ENCODE data around the gene EIF4E3. TPM values are rescaled to one million over a fixed set of nuclear protein-coding genes. Genes with fewer than 3 reads are reported as not detected.

Gene EIF4E3
- total and polyA plus RNA-seq, 2 of the 13 experiments (the other 11 are each of a cell fraction or from before 2014, with no cell fraction given) = 0.07 to 0.15 TPM

DNA sequence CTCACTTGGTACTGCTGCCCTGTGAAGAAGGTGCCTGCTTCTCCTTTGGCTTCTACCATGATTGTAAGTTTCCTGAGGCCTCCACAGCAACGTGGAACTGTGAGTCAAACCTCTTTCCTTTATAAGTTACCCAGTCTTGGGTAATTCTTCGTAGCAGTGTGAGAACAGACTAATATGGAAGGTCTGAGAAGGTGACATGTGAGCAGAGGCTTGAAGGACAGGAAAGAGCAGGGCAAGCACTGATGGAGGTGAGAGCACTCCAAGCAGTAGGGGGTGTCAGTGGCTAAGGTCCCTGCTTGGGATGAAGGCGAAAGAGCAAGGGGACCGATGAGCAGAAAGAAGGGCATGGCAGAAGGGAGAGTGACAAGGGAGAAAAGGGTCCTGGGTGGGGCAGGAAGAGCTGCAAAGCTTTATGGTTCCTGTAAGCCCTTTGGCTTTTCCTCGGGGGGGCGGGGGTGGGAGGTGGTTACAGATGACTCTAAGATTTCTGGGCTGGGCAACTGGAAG, 3.5 kb downstream of the EIF4E3 start (continued):
- no peak for TF ChIP-seq ZNF556 (CRISPR knock-in tag; IDR thresholded peaks at IDR 0.05; ENCODE audit: borderline replicate concordance)
- no peak for TF ChIP-seq RELA (CRISPR knock-in tag; IDR thresholded peaks at IDR 0.05)

- intact Hi-C loops (cut with micrococcal nuclease; ENCODE audit: unreplicated experiment) (no loop called here), in situ Hi-C loops (cut with HindIII; ENCODE audit: extremely low pct_ligation_motif_present, low pct_unique_long_range_greater_than_20kb) (loop anchor here (5.0 to 25.0 kb wide), 3 partner anchors 136 to 1366 kb away; no protein-coding TSS in a partner anchor)
- no peaks in the 10 kb centered on the region for H3K79me2 ChIP-seq (ENCODE audit: insufficient read depth, low read length)
- DNase-seq (ENCODE audit: low spot score) = no peak
- ChIA-PET CTCF (ENCODE audit: low intra/inter-chr PET ratio, low total read pairs) (no interaction called here), POLR2A (no interaction called here)
- TF ChIP-seq MYC (CRISPR knock-in tag; IDR thresholded peaks at IDR 0.05; ENCODE audit: borderline replicate concordance) (no peak), ZNF253 (CRISPR knock-in tag; IDR thresholded peaks at IDR 0.05; ENCODE audit: borderline replicate concordance) (no peak), EZH2 (conservative IDR thresholded peaks at IDR 0.05; ENCODE audit: low read depth, low read length) (no peak), ZNF558 (CRISPR knock-in tag; IDR thresholded peaks at IDR 0.05; ENCODE audit: borderline replicate concordance) (no peak), XBP1 (CRISPR knock-in tag; IDR thresholded peaks at IDR 0.05) (no peak), KDM4B (CRISPR knock-in tag; IDR thresholded peaks at IDR 0.05) (no peak)
- TF ChIP-seq, protein P1, sequence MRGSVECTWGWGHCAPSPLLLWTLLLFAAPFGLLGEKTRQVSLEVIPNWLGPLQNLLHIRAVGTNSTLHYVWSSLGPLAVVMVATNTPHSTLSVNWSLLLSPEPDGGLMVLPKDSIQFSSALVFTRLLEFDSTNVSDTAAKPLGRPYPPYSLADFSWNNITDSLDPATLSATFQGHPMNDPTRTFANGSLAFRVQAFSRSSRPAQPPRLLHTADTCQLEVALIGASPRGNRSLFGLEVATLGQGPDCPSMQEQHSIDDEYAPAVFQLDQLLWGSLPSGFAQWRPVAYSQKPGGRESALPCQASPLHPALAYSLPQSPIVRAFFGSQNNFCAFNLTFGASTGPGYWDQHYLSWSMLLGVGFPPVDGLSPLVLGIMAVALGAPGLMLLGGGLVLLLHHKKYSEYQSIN (CRISPR knock-in tag; IDR thresholded peaks at IDR 0.05; ENCODE audit: borderline replicate concordance) = no peak
- no peak overlapping the region for H2AFZ ChIP-seq (ENCODE audit: low read length)
- H3K27me3 ChIP-seq (ENCODE audit: control insufficient read depth in 1 of 2, insufficient read depth in 2 of 2, low read length in 2 of 2) = peaks cover 7 to 45% of the 10 kb centered on the region in 2 experiments; a peak in 4 of 5 replicates
- no TSS peak for BruUV-seq (replicated peaks)
- H3K36me3 ChIP-seq (replicated peaks in 1 of 2; ENCODE audit: control insufficient read depth in 1 of 2, insufficient read depth in 2 of 2, low read length in 2 of 2) = no peaks in the 10 kb centered on the region
- no peak overlapping the region for H3K9ac ChIP-seq (ENCODE audit: insufficient read depth, low read depth, low read length)
- no peak overlapping the region for H3K27ac ChIP-seq (ENCODE audit: extremely low read length, insufficient read depth, low read length)
- no peaks in the 10 kb centered on the region for H3K9me3 ChIP-seq (ENCODE audit: low read length)
- no peaks in the 10 kb centered on the region for H4K20me1 ChIP-seq (ENCODE audit: insufficient read depth, low read length)
- WGBS (ENCODE audit: low lambda C conversion rate) = 27% methylated on average over 7 of the region's 7 CpGs
- no peak overlapping the region for H3K4me3 ChIP-seq (replicated peaks in 1 of 3; ENCODE audit: insufficient read depth in 1 of 3, low read depth in 2 of 3, low read length in 3 of 3)
- peaks cover 6% of the 10 kb centered on the region; the same call in 1 of the 2 replicates for H3K4me1 ChIP-seq (ENCODE audit: insufficient read depth, low read length)
- H3K4me2 ChIP-seq (ENCODE audit: low read depth, low read length) = no peak overlapping the region
- no peak for ATAC-seq
- FAIRE-seq = no peak
Observed at GRCh38 chr3:71721002-71721401, 4.2 kb downstream of the EIF4E3 start.

Data from HepG2 (cell line).